ENCODE results near the gene KCNG1.

DNA sequence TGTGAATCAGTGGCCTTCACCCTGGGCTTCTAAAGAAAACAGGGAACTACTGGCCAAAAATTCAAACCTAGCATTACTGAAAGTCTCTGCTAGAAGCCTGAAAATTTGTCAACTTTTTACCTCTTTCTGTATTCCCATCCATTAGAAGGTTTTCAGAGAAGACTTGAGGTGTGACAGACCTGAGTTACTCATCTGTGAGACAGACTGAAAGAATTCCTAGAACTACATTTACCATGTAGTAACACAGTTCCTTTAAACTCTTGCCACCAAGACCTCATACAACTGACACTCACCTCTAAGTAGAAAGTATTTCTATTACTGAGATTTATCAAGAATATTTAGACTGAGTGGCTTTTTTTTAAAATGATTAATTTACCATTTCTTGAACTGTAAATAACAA, 69.1 kb downstream of the KCNG1 start:
- TF ChIP-seq, protein P1, sequence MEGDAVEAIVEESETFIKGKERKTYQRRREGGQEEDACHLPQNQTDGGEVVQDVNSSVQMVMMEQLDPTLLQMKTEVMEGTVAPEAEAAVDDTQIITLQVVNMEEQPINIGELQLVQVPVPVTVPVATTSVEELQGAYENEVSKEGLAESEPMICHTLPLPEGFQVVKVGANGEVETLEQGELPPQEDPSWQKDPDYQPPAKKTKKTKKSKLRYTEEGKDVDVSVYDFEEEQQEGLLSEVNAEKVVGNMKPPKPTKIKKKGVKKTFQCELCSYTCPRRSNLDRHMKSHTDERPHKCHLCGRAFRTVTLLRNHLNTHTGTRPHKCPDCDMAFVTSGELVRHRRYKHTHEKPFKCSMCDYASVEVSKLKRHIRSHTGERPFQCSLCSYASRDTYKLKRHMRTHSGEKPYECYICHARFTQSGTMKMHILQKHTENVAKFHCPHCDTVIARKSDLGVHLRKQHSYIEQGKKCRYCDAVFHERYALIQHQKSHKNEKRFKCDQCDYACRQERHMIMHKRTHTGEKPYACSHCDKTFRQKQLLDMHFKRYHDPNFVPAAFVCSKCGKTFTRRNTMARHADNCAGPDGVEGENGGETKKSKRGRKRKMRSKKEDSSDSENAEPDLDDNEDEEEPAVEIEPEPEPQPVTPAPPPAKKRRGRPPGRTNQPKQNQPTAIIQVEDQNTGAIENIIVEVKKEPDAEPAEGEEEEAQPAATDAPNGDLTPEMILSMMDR (IDR thresholded peaks at IDR 0.05) = no peak
- TF ChIP-seq POLR2A (IDR thresholded peaks at IDR 0.05) = no peak

Measured in tibial nerve (tissue), 3 donors.